ENCODE results near the gene MEX3D. TPM values are rescaled to one million over a fixed set of nuclear protein-coding genes. Genes with fewer than 3 reads are reported as not detected.
A peak's percentile ranks its signal among the peaks of the same experiment; 100 is the strongest.
"Not testable (repeated sequence)": the region's sequence is repeated elsewhere in the genome, so short reads cannot be mapped to it uniquely, and the experiment has no call there.

Gene MEX3D
- total RNA-seq, 1 donor from 2014 or later: 21.4 TPM

DNA sequence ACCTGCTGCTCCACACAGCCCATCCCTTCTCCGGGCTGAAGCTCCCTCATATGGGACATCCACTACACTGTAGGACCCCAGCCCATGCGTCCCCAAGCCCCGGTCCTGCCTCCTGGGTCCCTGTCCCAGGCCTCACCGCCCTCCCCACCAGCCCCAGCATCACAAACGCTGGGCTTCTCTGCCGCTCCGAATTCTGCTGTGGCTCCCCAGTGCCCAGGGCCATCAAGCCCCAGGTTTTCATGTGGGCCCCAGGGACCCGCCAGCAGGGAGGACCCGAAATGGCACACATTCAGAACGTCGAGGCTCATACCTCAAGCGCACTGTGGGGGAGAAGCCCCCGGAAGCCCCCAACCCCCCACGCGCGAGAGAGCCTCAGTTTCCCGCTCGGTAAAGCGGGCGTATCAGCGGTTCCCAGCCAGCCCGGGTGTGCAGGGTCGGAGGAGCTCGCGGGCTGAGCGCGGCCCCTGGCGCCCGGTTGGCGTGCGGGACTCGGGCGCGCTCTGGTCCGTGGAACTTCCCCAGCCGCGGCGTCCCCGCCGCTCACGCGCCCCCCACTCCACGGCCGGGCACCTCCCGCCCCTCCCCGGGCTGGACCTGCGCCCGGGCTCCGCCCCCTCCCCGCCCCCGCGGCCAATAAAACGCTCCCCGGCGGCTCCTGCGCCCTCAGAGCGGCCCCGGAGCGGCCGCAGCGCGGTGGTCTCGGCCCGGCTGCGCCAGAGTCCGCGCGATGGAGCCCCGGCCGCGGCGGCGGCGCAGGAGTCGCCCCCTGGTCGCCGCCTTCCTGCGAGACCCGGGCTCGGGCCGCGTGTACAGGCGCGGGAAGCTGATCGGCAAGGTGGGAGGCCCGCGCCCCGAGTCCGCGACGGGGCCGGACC, 44.5 kb downstream of the MEX3D start, which contains the start of gene PLK5:
PLK5 (plus strand) TSS at position 666 of the 875 bp plus-strand sequence. CDS start 2,920 bp downstream, outside the sequence.
- Histone ChIP-seq H3K36me3 (ENCODE audit: control insufficient read depth in 3 of 3, insufficient read depth in 3 of 3, low read length in 3 of 3) (no peaks in the 10 kb centered on the region), H3K27ac (ENCODE audit: low read depth, low read length) (no peak within 1 kb of the TSS), H3K27me3 (ENCODE audit: control insufficient read depth in 3 of 3, insufficient read depth in 3 of 3, low read length in 3 of 3) (peaks cover 41 to 60% (median 56%) of the 10 kb centered on the region in 3 donors), H3K9me3 (ENCODE audit: control insufficient read depth in 3 of 3, low read length in 3 of 3) (no peaks in the 10 kb centered on the region), H3K4me1 (ENCODE audit: control insufficient read depth in 3 of 3, insufficient read depth in 3 of 3, low read length in 3 of 3) (peaks cover 0 to 9% (median 3%) of the 10 kb centered on the region in 3 donors), H3K4me3 (ENCODE audit: low read length in 3 of 3) (peak within 1 kb of the TSS in 2 of 3 donors; percentile 35 to 54), H3K9ac (ENCODE audit: low read depth in 1 of 3, low read length in 3 of 3) (no peak within 1 kb of the TSS)

DNA sequence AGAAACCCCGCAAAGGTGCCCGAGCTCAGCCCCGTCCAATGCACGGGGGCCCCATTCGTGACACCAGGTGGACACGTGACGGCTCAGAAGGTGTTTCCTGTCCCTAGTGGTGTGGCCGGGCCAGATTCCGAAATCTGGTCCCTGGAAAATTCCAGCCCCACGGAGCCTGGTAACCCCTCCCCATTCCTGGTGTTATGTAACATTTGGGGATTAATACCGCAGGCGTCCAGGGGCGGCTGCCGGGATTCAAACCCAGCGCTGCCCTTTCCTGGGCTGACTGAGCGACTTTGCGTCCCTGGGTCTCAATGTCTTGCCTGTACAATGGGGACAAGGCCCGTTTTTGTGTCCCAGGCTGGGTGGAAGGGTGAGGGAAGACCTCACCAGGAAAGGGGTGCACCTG, 45.3 kb downstream of the MEX3D start:
- Histone ChIP-seq H3K9ac (ENCODE audit: low read depth in 1 of 3, low read length in 3 of 3) (no peak overlapping the region), H3K9me3 (ENCODE audit: control insufficient read depth in 3 of 3, low read length in 3 of 3) (no peaks in the 10 kb centered on the region), H3K4me3 (ENCODE audit: low read length in 3 of 3) (no peak overlapping the region), H3K36me3 (ENCODE audit: control insufficient read depth in 3 of 3, insufficient read depth in 3 of 3, low read length in 3 of 3) (no peaks in the 10 kb centered on the region), H3K27me3 (ENCODE audit: control insufficient read depth in 3 of 3, insufficient read depth in 3 of 3, low read length in 3 of 3) (peaks cover 41 to 55% (median 54%) of the 10 kb centered on the region in 3 donors), H3K4me1 (ENCODE audit: control insufficient read depth in 3 of 3, insufficient read depth in 3 of 3, low read length in 3 of 3) (peaks cover 0 to 9% (median 3%) of the 10 kb centered on the region in 3 donors), H3K27ac (ENCODE audit: low read depth, low read length) (no peak overlapping the region)

DNA sequence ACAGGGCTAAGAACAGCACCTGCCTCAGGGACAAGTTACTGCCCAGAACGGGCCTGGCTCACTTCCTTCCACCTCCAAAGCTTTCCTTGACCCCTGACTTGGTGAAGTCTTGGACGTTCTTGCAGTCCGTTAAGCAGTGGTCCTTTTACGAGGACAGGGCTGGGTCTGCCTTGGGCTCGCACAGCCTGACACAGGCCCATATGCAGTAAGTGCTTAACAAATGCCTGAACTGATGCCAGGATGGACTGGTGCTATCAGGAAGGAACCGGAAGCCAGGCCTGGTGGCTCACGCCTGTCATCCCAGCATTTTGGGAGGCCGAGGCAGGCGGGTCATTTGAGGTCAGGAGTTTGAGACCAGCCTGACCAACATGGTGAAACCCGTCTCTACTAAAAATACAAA, 46.1 kb downstream of the MEX3D start:
- Histone ChIP-seq H3K27me3 (ENCODE audit: control insufficient read depth in 3 of 3, insufficient read depth in 3 of 3, low read length in 3 of 3) (peaks cover 34 to 49% (median 47%) of the 10 kb centered on the region in 3 donors), H3K36me3 (ENCODE audit: control insufficient read depth in 3 of 3, insufficient read depth in 3 of 3, low read length in 3 of 3) (no peaks in the 10 kb centered on the region)

GRCh38 chr19:1521636-1522035, 46.5 kb downstream of the MEX3D start:
- peaks cover 0 to 9% (median 3%) of the 10 kb centered on the region in 3 donors for H3K4me1 ChIP-seq (ENCODE audit: control insufficient read depth in 3 of 3, insufficient read depth in 3 of 3, low read length in 3 of 3)
- H3K27me3 ChIP-seq (ENCODE audit: control insufficient read depth in 3 of 3, insufficient read depth in 3 of 3, low read length in 3 of 3): peaks cover 32 to 46% (median 45%) of the 10 kb centered on the region in 3 donors
- H3K9ac ChIP-seq (ENCODE audit: low read depth in 1 of 3, low read length in 3 of 3): peak overlapping the region in 1 of 3 donors; percentile 25
- no peak overlapping the region for H3K4me3 ChIP-seq (ENCODE audit: low read length in 3 of 3)
- no peaks in the 10 kb centered on the region for H3K36me3 ChIP-seq (ENCODE audit: control insufficient read depth in 3 of 3, insufficient read depth in 3 of 3, low read length in 3 of 3)
- no peaks in the 10 kb centered on the region for H3K9me3 ChIP-seq (ENCODE audit: control insufficient read depth in 3 of 3, low read length in 3 of 3)
- no peak overlapping the region for H3K27ac ChIP-seq (ENCODE audit: low read depth, low read length)

More for the DNA sequence above, 46.1 kb downstream of the MEX3D start:
- no peak overlapping the region for H3K4me3 ChIP-seq (ENCODE audit: low read length in 3 of 3)
- H3K9ac ChIP-seq (ENCODE audit: low read depth in 1 of 3, low read length in 3 of 3): no peak overlapping the region
- no peak overlapping the region for H3K27ac ChIP-seq (ENCODE audit: low read depth, low read length)
- H3K4me1 ChIP-seq (ENCODE audit: control insufficient read depth in 3 of 3, insufficient read depth in 3 of 3, low read length in 3 of 3): peaks cover 0 to 9% (median 3%) of the 10 kb centered on the region in 3 donors
- H3K9me3 ChIP-seq (ENCODE audit: control insufficient read depth in 3 of 3, low read length in 3 of 3): no peaks in the 10 kb centered on the region

DNA sequence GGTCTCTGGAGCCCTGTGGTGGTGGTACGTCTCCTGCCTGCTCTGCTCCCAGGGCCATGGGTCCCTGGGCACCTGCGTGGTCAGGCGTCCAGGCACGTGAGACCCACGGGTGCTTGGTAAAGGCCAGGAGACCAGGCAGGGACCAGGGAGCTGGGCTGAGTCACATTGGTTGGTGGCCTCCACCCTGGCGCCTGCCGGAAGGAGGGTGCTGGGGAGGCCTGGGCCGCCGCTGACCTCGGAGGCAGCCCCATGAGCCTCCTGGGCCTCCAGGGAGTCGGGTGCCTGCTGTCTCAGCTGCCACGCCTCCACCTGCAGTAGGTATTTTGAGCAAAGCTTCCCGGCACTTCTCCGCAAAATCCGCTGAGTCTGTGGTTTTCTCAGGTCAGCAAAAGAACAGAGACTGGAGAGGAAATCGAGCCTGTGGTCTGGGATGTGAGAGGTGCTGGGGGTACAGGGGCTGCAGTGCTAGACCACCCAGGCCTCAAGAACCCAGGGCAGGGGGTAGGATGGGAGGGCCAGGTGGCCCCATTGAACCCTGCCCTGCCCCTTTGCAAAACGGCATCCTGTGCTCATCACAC, 47.8 kb downstream of the MEX3D start:
- Histone ChIP-seq H3K9me3 (ENCODE audit: control insufficient read depth in 3 of 3, low read length in 3 of 3) (no peaks in the 10 kb centered on the region), H3K27ac (ENCODE audit: low read depth, low read length) (no peak overlapping the region), H3K36me3 (ENCODE audit: control insufficient read depth in 3 of 3, insufficient read depth in 3 of 3, low read length in 3 of 3) (no peaks in the 10 kb centered on the region), H3K27me3 (ENCODE audit: control insufficient read depth in 3 of 3, insufficient read depth in 3 of 3, low read length in 3 of 3) (peaks cover 19 to 32% (median 31%) of the 10 kb centered on the region in 3 donors), H3K4me1 (ENCODE audit: control insufficient read depth in 3 of 3, insufficient read depth in 3 of 3, low read length in 3 of 3) (peaks cover 0 to 9% (median 3%) of the 10 kb centered on the region in 3 donors), H3K9ac (ENCODE audit: low read depth in 1 of 3, low read length in 3 of 3) (no peak overlapping the region), H3K4me3 (ENCODE audit: low read length in 3 of 3) (no peak overlapping the region)

DNA sequence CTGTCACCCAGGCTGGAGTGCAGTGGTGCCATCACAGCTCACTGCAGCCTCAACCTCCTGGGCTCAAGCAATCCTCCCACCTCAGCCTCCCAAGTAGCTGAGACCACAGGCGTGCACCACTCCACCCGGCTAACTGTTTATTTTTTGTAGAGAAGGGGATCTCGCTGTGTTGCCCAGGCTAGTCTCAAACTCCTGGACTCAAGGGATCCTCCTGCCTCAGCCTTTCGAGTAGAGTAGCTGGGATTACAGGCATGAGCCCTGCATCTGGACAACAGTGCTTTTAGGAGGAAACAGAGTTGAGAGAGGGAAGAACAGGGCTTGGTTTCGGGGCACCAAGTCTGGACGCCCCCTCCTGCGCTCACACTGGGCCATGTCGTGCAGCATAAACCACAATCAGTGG, 48.3 kb downstream of the MEX3D start:
- not testable (repeated sequence) for H3K27ac ChIP-seq (ENCODE audit: low read depth, low read length); H3K36me3 ChIP-seq (ENCODE audit: control insufficient read depth in 3 of 3, insufficient read depth in 3 of 3, low read length in 3 of 3); H3K9ac ChIP-seq (ENCODE audit: low read depth in 1 of 3, low read length in 3 of 3); H3K4me3 ChIP-seq (ENCODE audit: low read length in 3 of 3); H3K4me1 ChIP-seq (ENCODE audit: control insufficient read depth in 3 of 3, insufficient read depth in 3 of 3, low read length in 3 of 3); H3K9me3 ChIP-seq (ENCODE audit: control insufficient read depth in 3 of 3, low read length in 3 of 3)
- H3K27me3 ChIP-seq (ENCODE audit: control insufficient read depth in 3 of 3, insufficient read depth in 3 of 3, low read length in 3 of 3): peaks cover 15 to 30% (median 29%) of the 10 kb centered on the region in 3 donors

GRCh38 chr19:1518471-1518870, 49.7 kb downstream of the MEX3D start:
- Histone ChIP-seq H3K4me3 (ENCODE audit: low read length in 3 of 3) (no peak overlapping the region), H3K9me3 (ENCODE audit: control insufficient read depth in 3 of 3, low read length in 3 of 3) (no peaks in the 10 kb centered on the region), H3K27me3 (ENCODE audit: control insufficient read depth in 3 of 3, insufficient read depth in 3 of 3, low read length in 3 of 3) (peaks cover 6 to 20% (median 18%) of the 10 kb centered on the region in 3 donors), H3K4me1 (ENCODE audit: control insufficient read depth in 3 of 3, insufficient read depth in 3 of 3, low read length in 3 of 3) (peaks cover 5 to 12% (median 11%) of the 10 kb centered on the region in 3 donors), H3K27ac (ENCODE audit: low read depth, low read length) (no peak overlapping the region), H3K36me3 (ENCODE audit: control insufficient read depth in 3 of 3, insufficient read depth in 3 of 3, low read length in 3 of 3) (no peaks in the 10 kb centered on the region), H3K9ac (ENCODE audit: low read depth in 1 of 3, low read length in 3 of 3) (no peak overlapping the region)

DNA sequence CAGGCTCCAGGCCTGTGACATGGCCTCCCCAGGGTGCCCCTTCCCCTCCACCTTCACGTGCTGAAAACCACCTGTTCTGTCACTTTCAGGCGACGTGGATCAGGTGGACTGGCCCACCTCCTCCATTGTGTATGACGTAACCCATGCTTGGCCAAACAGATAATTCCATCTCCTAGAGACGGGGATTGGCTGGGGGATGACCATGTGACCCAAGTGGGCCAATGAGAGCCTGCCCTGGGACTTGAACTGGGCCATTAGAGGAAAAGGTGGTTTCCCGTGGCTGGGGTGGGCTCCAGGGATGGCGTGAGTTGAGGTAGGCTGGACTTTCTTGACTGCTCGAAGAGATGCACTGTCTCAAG, 51.8 kb downstream of the MEX3D start:
- no peaks in the 10 kb centered on the region for H3K9me3 ChIP-seq (ENCODE audit: control insufficient read depth in 3 of 3, low read length in 3 of 3)
- H3K4me3 ChIP-seq (ENCODE audit: low read length in 3 of 3): no peak overlapping the region
- H3K4me1 ChIP-seq (ENCODE audit: control insufficient read depth in 3 of 3, insufficient read depth in 3 of 3, low read length in 3 of 3): peaks cover 5 to 22% (median 17%) of the 10 kb centered on the region in 3 donors
- H3K27ac ChIP-seq (ENCODE audit: low read depth, low read length): no peak overlapping the region
- H3K27me3 ChIP-seq (ENCODE audit: control insufficient read depth in 3 of 3, insufficient read depth in 3 of 3, low read length in 3 of 3): peaks cover 0 to 14% (median 4%) of the 10 kb centered on the region in 3 donors
- no peak overlapping the region for H3K9ac ChIP-seq (ENCODE audit: low read depth in 1 of 3, low read length in 3 of 3)
- no peaks in the 10 kb centered on the region for H3K36me3 ChIP-seq (ENCODE audit: control insufficient read depth in 3 of 3, insufficient read depth in 3 of 3, low read length in 3 of 3)

- no peak overlapping the region for H3K4me3 ChIP-seq (ENCODE audit: low read length in 3 of 3)
- no peak overlapping the region for H3K27ac ChIP-seq (ENCODE audit: low read depth, low read length)
- no peaks in the 10 kb centered on the region for H3K9me3 ChIP-seq (ENCODE audit: control insufficient read depth in 3 of 3, low read length in 3 of 3)
- peak overlapping the region in 1 of 3 donors; percentile 94 for H3K9ac ChIP-seq (ENCODE audit: low read depth in 1 of 3, low read length in 3 of 3)
- H3K27me3 ChIP-seq (ENCODE audit: control insufficient read depth in 3 of 3, insufficient read depth in 3 of 3, low read length in 3 of 3): peaks cover 0 to 12% (median 3%) of the 10 kb centered on the region in 3 donors
- H3K36me3 ChIP-seq (ENCODE audit: control insufficient read depth in 3 of 3, insufficient read depth in 3 of 3, low read length in 3 of 3): no peaks in the 10 kb centered on the region
- peaks cover 5 to 22% (median 22%) of the 10 kb centered on the region in 3 donors for H3K4me1 ChIP-seq (ENCODE audit: control insufficient read depth in 3 of 3, insufficient read depth in 3 of 3, low read length in 3 of 3)
These were observed 53.0 kb downstream of the MEX3D start for GRCh38 chr19:1514986-1515721.
